Stimulated activated CD4-positive, alpha-beta T cell treated with anti-CD3 and anti-CD28 coated beads, Interleukin-4, amount 100 ng/mL, for 48 hours (primary cell): ENCODE measurements around the gene PAX3.

ENCODE experiments used
- DNase-seq, 2 donors: peaks; one replicate each; pipeline ENCODE4 v3.0.0-alpha.2; 2020; ENCODE audit warnings: low read depth in 2 of 2

The PAX3 gene

GRCh38 chr2:222296911-222297599 is 1.7 kb downstream of the PAX3 start:
- no peak for DNase-seq

DNA sequence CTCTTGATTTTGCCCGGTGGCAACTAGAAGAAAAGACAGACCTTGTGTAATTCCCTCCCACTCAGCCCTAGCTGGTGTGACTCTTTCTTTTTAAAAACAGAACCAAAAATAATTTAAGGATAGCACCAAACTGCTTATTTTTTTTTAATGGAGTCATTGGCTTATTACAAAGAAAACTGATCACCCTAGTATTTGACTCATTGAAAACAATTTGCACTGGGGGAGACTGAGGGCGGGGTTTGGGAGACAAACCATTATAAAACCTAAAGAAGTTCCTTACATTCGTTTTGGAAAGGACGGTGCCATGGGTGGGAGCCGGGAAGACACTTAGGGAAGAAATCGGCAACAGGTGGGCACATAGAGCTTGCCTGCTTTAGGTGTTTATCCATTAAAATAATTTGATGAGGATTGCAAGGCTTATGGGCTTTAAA is 2.5 kb downstream of the PAX3 start:
- no peak for DNase-seq

GRCh38 chr2:222295368-222296062 is 3.3 kb downstream of the PAX3 start:
- no peak for DNase-seq

GRCh38 chr2:222294996-222295367 is 3.8 kb downstream of the PAX3 start:
- DNase-seq = no peak

DNA sequence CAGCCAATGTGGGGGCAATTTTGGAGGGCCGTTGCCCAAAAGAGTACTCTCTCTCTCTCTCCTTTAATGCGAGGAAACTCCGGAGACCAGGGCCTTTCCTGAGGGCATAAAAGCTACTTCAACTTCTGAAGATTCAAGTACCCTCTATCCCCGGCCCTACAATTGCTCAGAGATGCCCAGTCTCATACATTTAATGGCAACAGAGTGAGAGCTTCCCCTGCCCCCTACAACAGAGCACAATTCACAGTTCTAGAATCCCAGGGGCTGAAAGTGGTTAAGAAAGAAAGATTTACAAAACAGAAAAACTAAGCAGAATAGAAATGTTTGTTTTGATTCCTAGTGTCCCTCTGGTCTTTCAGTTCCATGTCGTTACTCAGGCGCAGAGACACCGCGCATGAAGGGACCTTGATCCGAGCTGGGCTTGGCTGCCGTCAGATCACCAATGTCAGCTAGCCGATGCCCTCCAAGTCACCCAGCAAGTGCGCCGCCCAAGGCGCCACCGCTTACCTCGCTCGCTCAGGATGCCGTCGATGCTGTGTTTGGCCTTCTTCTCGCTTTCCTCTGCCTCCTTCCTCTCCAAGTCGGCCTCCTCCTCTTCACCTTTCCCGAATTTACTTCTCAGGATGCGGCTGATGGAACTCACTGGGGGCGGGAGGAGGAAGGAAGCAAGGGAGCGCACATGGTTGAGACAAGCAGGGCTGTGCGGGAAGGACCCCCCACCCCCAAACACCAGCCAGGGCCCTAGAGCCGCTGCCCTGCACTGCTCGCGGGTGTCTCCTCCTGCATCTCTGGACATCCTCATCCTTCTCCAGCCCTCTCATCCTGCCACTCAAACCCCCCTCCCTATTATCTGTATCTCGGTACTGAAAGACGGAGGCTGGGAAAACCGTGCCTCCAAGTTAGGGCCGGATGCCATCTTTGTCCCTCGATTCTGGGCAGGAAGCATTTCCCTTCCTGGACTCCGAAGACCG is 4.9 kb downstream of the PAX3 start:
- DNase-seq = no peak

GRCh38 chr2:222292149-222293134 is 6.4 kb downstream of the PAX3 start:
- no peak for DNase-seq

- DNase-seq = no peak
Measured at GRCh38 chr2:222291485-222291841, 7.3 kb downstream of the PAX3 start.

DNA sequence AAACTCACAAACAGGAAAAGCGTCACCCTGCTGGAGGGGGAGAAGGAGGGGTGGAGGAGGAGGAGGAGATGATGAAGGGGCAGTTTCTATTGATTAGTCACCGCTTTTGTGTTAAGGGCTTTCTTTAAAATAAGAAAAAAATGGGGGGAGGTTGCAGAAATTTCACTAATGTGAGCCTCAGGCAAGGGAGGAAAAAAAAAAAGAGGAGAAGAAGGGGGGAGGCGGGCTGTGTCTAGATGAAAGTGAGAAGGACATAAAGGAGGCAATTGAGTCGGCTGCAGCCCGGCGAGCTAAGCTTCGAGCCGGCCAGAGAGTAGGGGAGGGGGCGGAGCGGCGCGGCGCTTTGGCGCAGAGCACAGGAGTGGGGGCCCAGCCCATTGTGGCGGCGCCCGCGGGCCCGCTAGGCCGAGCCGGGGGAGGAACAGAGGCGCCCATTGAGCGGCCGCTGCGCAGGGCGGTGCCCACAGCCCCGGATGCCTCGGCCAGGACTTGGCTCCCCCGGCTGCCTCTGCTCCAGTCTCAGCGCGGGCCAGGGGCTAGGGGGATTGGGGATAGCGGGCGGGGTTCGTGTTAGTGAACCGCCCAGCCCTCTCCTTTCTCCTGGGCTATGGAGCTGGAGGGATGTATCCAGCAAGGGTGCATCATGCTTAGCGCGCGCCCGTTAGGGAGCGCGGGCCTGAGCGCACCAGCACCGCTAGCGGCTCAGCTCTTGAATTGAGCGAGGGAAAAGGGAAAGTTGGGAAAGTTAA is 7.9 kb downstream of the PAX3 start:
- no peak for DNase-seq

- DNase-seq = no peak
Measured at GRCh38 chr2:222290401-222290735, 8.4 kb downstream of the PAX3 start.

DNA sequence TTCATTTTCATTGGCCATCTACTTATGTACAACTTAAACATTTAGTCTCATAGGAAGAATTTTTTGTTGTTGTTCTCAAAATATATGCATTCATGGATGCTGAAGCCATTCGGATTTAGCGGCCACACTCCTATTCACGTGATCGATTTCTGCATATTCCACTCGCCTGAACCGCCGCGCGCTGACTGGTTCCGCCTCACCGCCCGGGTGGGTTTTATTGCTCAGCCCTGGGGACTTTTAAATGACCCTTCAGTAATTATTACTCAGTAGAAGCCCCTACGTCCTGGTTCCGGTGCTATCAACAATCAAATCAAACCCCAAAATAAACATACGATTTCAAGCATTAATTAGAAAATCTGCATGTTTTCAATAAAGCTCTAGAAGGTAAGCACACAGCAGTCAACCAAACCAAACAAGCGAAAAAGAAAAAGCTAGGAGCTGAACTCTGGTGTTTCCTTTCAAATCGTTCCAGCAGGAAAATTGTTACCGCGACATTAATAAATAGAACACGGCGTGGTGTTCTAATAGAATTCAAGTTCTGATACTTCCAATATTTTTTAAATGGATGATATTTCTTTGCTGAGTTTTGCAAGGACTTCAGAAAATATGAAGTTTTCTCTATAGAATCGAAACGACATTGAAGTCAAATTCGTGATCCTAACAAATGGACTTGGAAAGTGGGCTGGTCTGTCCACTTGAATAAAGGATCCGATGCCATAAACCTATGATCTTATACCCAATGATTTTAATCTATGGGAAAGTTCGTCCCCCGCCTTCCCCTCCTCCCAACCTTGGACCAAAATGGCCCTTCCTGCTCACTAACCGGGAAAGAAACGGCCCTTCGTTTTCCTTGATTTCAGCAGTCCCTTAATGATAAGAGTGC is 9.3 kb downstream of the PAX3 start:
- no peak for DNase-seq

- no peak for DNase-seq
Measured at GRCh38 chr2:222288590-222289277, 10.1 kb downstream of the PAX3 start.

DNA sequence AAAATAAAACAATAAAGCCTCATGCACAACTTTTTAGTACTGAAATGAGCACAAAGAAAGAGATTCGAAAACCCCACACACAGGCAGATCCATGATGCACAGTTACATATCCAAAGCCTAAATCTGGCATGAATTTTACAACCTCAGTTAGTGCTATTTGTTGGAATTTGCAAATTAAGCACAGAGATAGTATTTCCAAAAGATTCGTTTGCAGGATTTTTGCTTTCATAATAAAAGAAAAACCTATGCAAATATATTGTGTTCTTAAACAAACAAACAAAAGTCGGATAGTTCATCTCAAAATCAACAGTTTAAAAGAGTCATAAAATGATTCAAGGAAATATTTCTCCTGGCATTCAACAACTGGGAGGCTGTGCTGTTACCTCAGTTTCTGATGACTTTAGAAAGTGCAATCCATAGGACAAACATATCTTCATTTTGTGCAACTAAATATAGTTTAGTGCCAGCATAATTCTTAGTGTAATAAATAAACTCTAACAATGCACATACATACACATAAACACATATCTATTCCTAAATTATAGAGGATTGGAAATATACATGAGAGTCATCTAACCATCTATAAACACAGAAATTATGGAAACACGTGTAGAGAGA is 10.8 kb downstream of the PAX3 start:
- DNase-seq = no peak

GRCh38 chr2:222284466-222284865 is 14.3 kb downstream of the PAX3 start:
- no peak for DNase-seq

- no peak for DNase-seq
Measured at GRCh38 chr2:222283634-222284033, 15.2 kb downstream of the PAX3 start.

- no peak for DNase-seq
Measured at GRCh38 chr2:222281506-222281905, 17.3 kb downstream of the PAX3 start.

- no peak for DNase-seq
Measured at GRCh38 chr2:222280795-222281194, 18.0 kb downstream of the PAX3 start.

DNA sequence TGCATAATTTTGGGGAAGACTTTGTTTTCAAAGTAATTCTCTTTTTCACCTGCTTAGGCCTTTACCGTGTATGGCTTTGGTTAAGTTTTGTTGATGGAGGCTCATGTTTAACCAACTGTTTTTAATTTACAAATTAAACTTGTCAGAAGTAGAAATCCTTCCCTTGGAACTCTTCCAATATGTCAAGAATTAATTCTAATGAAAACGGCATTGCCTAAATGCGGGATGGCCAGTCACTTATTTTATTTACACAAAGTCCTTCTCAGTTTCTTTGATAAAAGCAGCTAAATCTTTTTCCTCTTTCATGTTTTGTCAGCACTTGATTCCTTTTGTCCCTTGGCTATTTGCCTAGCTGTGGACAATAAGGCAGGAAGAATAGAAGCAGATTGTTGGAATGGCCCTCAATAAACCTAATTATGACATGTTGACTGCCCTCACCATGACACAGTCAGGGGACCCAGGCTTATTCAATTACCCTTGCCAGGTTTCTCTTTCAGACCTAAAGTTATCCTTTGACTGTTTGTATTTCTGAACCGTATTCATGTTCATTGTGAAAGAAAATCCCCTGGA is 26.3 kb downstream of the PAX3 start:
- DNase-seq = no peak

GRCh38 chr2:222271854-222272253 is 26.9 kb downstream of the PAX3 start:
- no peak for DNase-seq
